Body of pancreas (tissue), 4 donors: ENCODE results near the gene CPOX. TPM values are rescaled to one million over a fixed set of nuclear protein-coding genes. Genes with fewer than 3 reads are reported as not detected.

Source experiments
- ATAC-seq: fragments of 150-250 bp; one replicate; pipeline ENCODE4 v1.9.1; 2016
- DNase-seq, 4 donors: peaks; one replicate each; pipeline ENCODE4 v3.0.0-alpha.2; 2019
- H3K27ac ChIP-seq, 4 donors: fragments of 200-600 bp; sonication (generic); 1 replicate in 3 of 4; 2 replicates in 1 of 4; pipeline versions ENCODE4 v1.5.1 to v1.6.1; 2016 to 2019; ENCODE audit warnings: mild to moderate bottlenecking in 1 of 4, mixed read lengths in 1 of 4, moderate library complexity in 1 of 4
- H3K27me3 ChIP-seq, 2 donors: fragments of 200-600 bp; sonication (generic); one replicate each; pipeline ENCODE4 v1.6.0; 2016; ENCODE audit warnings: mild to moderate bottlenecking in 1 of 2
- H3K36me3 ChIP-seq, 2 donors: fragments of 200-600 bp; sonication (generic); replicated peaks in 1 of 2; 2 replicates each; pipeline ENCODE4 v1.5.1; 2016; ENCODE audit warnings: low read depth in 2 of 2; ENCODE audit not compliant: insufficient read depth in 1 of 2
- H3K4me1 ChIP-seq: fragments of 200-600 bp; sonication (generic); one replicate; pipeline ENCODE4 v1.6.0; 2016
- H3K4me3 ChIP-seq, 2 donors: fragments of 200-600 bp; sonication (generic); 1 replicate in 1 of 2; 2 replicates in 1 of 2; pipeline ENCODE4 v1.5.1; 2016 to 2019
- H3K9me3 ChIP-seq, 3 donors: fragments of 200-600 bp; sonication (generic); 1 replicate in 2 of 3; 2 replicates in 1 of 3; pipeline ENCODE4 v1.5.1; 2016
- POLR2A ChIP-seq, 3 donors: fragments of 450-650 bp; IDR thresholded peaks; one replicate each; pipeline ENCODE4 v1.6.1; 2016; ENCODE audit warnings: antibody characterized with exemption in 3 of 3, mild to moderate bottlenecking in 2 of 3
- WGBS, 2 donors: methylation state at CpG; one replicate each; pipeline ENCODE4 v1.1.5; 2017; 5-methylcytosine and 5-hydroxymethylcytosine counted together
- intact Hi-C: fragments of 100-400 bp; cut with DNase I; formaldehyde crosslinking; loops from one replicate; pipeline ENCODE4 v1.15.1; 2023
- total RNA-seq, 2 donors: library from RNA; depleted of rRNA; stranded (reverse); fragments of >200 nt; gene quantifications; one replicate each; pipeline ENCODE4 v1.1.0, GENCODE V29; 2016
- TF ChIP-seq, protein P1 (sequence below), 7 experiments: fragments of 450-650 bp in 4 of 7; fragments of 200-600 bp in 3 of 7; sonication (generic) in 3 of 7; IDR thresholded peaks; one replicate each; pipeline ENCODE4 v1.5.1; 2016 to 2019; ENCODE audit warnings: antibody characterized with exemption in 7 of 7

CPOX gene
- total RNA-seq, 2 donors from 2014 or later = 14.8 to 25.4 TPM

DNA sequence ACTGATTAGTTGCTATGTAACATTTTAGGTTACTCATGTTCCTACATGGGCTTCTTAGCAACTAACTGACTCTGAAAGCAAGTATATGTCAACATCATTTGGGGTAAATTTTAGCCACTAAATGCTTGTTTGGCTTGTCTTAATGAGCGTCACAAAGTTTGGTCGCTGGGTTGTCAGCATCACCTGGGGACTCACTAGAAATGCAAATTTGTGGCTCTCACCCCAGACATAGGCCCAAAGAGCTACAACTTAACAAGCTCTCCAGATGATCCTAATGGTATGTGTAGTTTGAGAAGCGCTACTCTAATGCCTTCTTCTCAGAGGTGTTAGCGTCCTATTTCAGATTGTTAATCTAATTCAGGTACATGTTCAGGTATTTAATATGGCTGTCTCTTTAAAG lies 32.7 kb upstream of the CPOX start:
- no peak for TF ChIP-seq POLR2A (IDR thresholded peaks at IDR 0.05)
- TF ChIP-seq, protein P1, sequence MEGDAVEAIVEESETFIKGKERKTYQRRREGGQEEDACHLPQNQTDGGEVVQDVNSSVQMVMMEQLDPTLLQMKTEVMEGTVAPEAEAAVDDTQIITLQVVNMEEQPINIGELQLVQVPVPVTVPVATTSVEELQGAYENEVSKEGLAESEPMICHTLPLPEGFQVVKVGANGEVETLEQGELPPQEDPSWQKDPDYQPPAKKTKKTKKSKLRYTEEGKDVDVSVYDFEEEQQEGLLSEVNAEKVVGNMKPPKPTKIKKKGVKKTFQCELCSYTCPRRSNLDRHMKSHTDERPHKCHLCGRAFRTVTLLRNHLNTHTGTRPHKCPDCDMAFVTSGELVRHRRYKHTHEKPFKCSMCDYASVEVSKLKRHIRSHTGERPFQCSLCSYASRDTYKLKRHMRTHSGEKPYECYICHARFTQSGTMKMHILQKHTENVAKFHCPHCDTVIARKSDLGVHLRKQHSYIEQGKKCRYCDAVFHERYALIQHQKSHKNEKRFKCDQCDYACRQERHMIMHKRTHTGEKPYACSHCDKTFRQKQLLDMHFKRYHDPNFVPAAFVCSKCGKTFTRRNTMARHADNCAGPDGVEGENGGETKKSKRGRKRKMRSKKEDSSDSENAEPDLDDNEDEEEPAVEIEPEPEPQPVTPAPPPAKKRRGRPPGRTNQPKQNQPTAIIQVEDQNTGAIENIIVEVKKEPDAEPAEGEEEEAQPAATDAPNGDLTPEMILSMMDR (IDR thresholded peaks at IDR 0.05) = no peak
- WGBS, 2 donors = 64 to 78% methylated on average over 4 of the region's 4 CpGs
- Histone ChIP-seq H3K27ac (no peak overlapping the region), H3K4me3 (no peak overlapping the region), H3K27me3 (no peaks in the 10 kb centered on the region), H3K36me3 (no peaks in the 10 kb centered on the region), H3K9me3 (no peaks in the 10 kb centered on the region), H3K4me1 (no peaks in the 10 kb centered on the region)
- no peak for DNase-seq
- no peak for ATAC-seq
- intact Hi-C loops = no loop called here

DNA sequence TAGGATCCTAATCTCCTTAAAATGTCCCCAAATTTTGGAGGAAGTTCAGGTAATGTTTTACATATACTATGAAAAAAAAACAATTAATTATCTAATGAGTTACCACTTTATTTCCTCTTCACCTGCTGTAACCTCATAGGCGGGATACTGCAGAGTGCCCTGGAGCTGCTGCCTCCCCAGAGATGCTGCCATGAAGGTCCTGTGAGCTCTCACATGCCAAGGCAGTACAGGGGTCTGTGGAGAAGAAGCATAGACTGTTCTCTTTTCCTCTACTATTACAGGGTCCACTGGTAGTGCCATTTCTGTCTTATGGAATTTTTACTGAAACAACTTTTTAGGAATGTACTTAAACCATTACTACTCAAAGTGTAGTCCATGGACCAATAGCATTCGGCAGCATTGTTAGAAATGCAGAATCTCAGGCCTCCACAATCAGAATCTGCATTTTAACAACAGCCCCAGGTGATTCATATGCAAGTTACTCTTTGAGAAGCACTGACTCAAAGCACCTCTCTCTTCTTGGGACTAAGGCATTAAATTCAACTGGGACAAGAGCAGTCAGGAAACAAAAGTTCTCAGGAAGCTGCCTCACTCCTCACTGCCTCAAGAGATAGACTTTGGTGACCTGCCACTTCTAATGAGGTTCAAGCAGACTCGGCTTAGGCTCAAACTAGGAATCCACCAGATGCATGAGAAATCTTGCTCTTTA lies 30.3 kb upstream of the CPOX start:
- no peak overlapping the region for H3K4me3 ChIP-seq
- DNase-seq = no peak
- H3K4me1 ChIP-seq = no peaks in the 10 kb centered on the region
- 60 to 80% methylated on average over 3 of the region's 3 CpGs for WGBS, 2 donors
- no peak overlapping the region for H3K27ac ChIP-seq
- H3K27me3 ChIP-seq = no peaks in the 10 kb centered on the region
- ATAC-seq = no peak
- H3K36me3 ChIP-seq = no peaks in the 10 kb centered on the region
- intact Hi-C loops = no loop called here
- TF ChIP-seq POLR2A (IDR thresholded peaks at IDR 0.05) = no peak
- TF ChIP-seq, protein P1 (IDR thresholded peaks at IDR 0.05) = no peak
- H3K9me3 ChIP-seq = no peaks in the 10 kb centered on the region

DNA sequence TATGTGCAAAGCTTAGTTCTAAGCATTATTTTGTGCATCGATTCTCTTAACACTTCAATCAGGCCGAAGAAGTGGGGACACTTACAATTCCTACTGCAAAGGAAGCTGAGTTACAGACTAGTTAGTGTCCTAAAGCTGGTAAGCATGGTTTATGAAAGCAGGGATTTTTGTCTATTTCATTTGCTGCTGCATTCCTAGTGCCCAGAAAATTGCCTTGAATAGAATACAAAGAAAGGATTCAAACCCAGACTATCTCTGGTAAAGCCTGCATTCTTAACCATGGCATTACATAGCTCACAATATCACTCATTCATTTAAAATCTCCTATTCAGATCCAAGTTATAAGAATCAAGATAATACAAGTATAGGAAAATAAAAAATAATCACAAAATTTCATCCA lies 24.4 kb upstream of the CPOX start:
- WGBS, 2 donors = 75 to 76% methylated on average over 2 of the region's 2 CpGs
- no peak for DNase-seq
- Histone ChIP-seq H3K9me3 (no peaks in the 10 kb centered on the region), H3K27ac (no peak overlapping the region), H3K4me3 (no peak overlapping the region), H3K4me1 (no peaks in the 10 kb centered on the region), H3K27me3 (no peaks in the 10 kb centered on the region), H3K36me3 (no peaks in the 10 kb centered on the region)
- intact Hi-C loops = no loop called here
- TF ChIP-seq POLR2A (IDR thresholded peaks at IDR 0.05) = no peak
- TF ChIP-seq, protein P1 (IDR thresholded peaks at IDR 0.05) = no peak
- no peak for ATAC-seq

DNA sequence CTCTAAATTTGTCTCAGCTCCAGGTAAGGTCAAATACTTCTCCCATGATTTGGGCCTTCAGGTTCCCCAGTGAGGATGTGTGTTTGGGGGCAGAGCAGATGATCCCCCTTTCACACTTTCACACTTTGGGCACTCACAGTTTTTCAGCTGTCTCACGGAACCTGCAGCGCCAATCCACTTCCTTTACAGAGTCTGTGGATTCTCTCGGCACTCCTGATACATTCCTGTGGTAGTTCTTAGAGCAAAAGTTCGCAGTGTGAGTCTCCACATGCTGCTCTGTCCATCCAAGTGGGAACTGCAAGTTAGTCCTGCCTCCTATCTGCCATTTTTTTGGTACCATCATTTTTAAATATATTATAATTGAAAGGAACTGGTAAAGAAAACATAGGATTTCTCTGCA lies 20.2 kb upstream of the CPOX start:
- ATAC-seq = no peak
- TF ChIP-seq, protein P1 (IDR thresholded peaks at IDR 0.05) = no peak
- no peak for TF ChIP-seq POLR2A (IDR thresholded peaks at IDR 0.05)
- WGBS, 2 donors = 83 to 88% methylated on average over 4 of the region's 4 CpGs
- Histone ChIP-seq H3K36me3 (no peaks in the 10 kb centered on the region), H3K27me3 (no peaks in the 10 kb centered on the region), H3K27ac (no peak overlapping the region), H3K4me3 (no peak overlapping the region), H3K9me3 (no peaks in the 10 kb centered on the region), H3K4me1 (no peaks in the 10 kb centered on the region)
- intact Hi-C loops = no loop called here
- no peak for DNase-seq

DNA sequence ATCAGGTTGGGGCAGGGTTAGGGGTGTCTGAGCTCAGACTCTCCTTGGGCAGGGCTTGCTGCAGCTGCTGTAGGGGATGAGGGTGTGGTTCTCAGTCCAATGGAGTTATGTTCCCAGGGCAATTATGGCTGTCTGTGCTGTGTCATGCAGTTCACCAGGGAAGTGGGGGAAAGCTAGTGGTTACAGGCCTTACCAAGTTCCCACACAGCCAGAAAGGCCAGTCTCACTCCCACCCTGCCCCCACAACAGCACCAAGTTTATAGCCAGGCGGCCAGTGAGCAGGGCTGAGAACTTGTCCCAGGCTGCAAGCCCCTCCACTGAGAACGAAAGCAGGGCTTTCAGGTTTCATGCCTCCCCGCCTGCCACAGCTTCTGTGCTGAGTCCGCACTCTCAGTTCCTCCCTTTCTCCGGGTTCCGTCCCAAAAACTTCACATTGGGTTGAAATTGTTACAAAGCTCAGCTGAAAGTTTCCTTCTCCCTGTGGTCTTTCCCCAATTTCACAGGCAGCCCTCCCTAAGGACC lies 19.6 kb upstream of the CPOX start:
- Histone ChIP-seq H3K4me3 (no peak overlapping the region), H3K27me3 (no peaks in the 10 kb centered on the region), H3K9me3 (no peaks in the 10 kb centered on the region), H3K36me3 (no peaks in the 10 kb centered on the region), H3K27ac (no peak overlapping the region), H3K4me1 (no peaks in the 10 kb centered on the region)
- TF ChIP-seq, protein P1 (IDR thresholded peaks at IDR 0.05) = no peak
- TF ChIP-seq POLR2A (IDR thresholded peaks at IDR 0.05) = no peak
- ATAC-seq (no peak), DNase-seq (peak in 1 of 4 donors; percentile 15)
- intact Hi-C loops = no loop called here
- 89% methylated on average over 6 of the region's 6 CpGs for WGBS, 2 donors
